HG03103 (cell line): ENCODE results near the gene NOC2L.
"Not testable (repeated sequence)": the region's sequence is repeated elsewhere in the genome, so short reads cannot be mapped to it uniquely, and the experiment has no call there.

Source experiments
- ATAC-seq: cut with Tn5 transposase; IDR thresholded peaks from one replicate; pipeline ENCODE4 v1.9.1; 2021; ENCODE audit warnings: low read depth; ENCODE audit not compliant: unreplicated experiment

Gene NOC2L

GRCh38 chr1:994546-994945, 35.5 kb upstream of the NOC2L start:
- not testable (repeated sequence) for ATAC-seq

GRCh38 chr1:993379-993995, 34.4 kb upstream of the NOC2L start:
- no peak for ATAC-seq

- no peak for ATAC-seq
These were observed 33.3 kb upstream of the NOC2L start for GRCh38 chr1:992362-992761.

- ATAC-seq, result no peak
These were observed 32.8 kb upstream of the NOC2L start for GRCh38 chr1:991895-992294.

GRCh38 chr1:991275-991674, 32.2 kb upstream of the NOC2L start:
- not testable (repeated sequence) for ATAC-seq

- ATAC-seq, result not testable (repeated sequence)
These were observed 29.0 kb upstream of the NOC2L start for GRCh38 chr1:988061-988460.

- ATAC-seq, result no peak
These were observed 26.1 kb upstream of the NOC2L start for GRCh38 chr1:985126-985525.

- ATAC-seq, result no peak
These were observed 25.4 kb upstream of the NOC2L start for GRCh38 chr1:984476-984814.

- ATAC-seq, result no peak
These were observed 24.9 kb upstream of the NOC2L start for GRCh38 chr1:983798-984475.

GRCh38 chr1:982765-983436, 23.8 kb upstream of the NOC2L start:
- no peak for ATAC-seq

GRCh38 chr1:981955-982558, 23.0 kb upstream of the NOC2L start, which contains the start of gene PERM1:
Gene PERM1, minus strand, starts transcription at chr1:982093. Its CDS starts 1,064 bp downstream, at chr1:981029.
- ATAC-seq, result no peak

- ATAC-seq, result no peak
These were observed 22.5 kb upstream of the NOC2L start for GRCh38 chr1:981491-981954.

GRCh38 chr1:980602-981395, 21.7 kb upstream of the NOC2L start:
- ATAC-seq, result no peak

- no peak for ATAC-seq
These were observed 21.1 kb upstream of the NOC2L start for GRCh38 chr1:980137-980571.

GRCh38 chr1:979744-980072, 20.7 kb upstream of the NOC2L start:
- ATAC-seq, result no peak

GRCh38 chr1:978835-979743, 20.0 kb upstream of the NOC2L start:
- no peak for ATAC-seq

- ATAC-seq, result no peak
These were observed 19.2 kb upstream of the NOC2L start for GRCh38 chr1:978069-978834.

- not testable (repeated sequence) for ATAC-seq
These were observed 17.7 kb upstream of the NOC2L start for GRCh38 chr1:976791-977190.
